CD4-positive, alpha-beta T cell (primary cell): Measurements from ENCODE around the gene TNFRSF18. TPM values are rescaled to one million over a fixed set of nuclear protein-coding genes. Genes with fewer than 3 reads are reported as not detected.

ENCODE experiments used
- ATAC-seq: fragments of 200-7000 bp; cut with Tn5 transposase; one replicate; pipeline ENCODE4 v1.10.0; 2022; ENCODE audit warnings: mild to moderate bottlenecking; ENCODE audit not compliant: poor library complexity
- CTCF ChIA-PET: fragments of 350-600 bp; sonication (Branson Sonifier 250); formaldehyde crosslinking; loops from one replicate; lab custom pipeline; 2021; ENCODE audit warnings: antibody characterized with exemption, inconsistent platforms; lab: Charles Lee
- POLR2A ChIA-PET: fragments of 350-600 bp; sonication (Branson Sonifier 250); formaldehyde crosslinking; loops from one replicate; lab custom pipeline; 2021; ENCODE audit warnings: antibody characterized with exemption, inconsistent platforms; lab: Charles Lee
- DNase-seq, 14 experiments: peaks; one replicate each; pipeline ENCODE4 v3.0.0-alpha.2; 2013 to 2020; ENCODE audit warnings: mixed read lengths in 2 of 14
- H3K27ac ChIP-seq, 2 donors: one replicate each; pipeline versions ENCODE4 v1.5.1 to v1.7.0; 2013; ENCODE audit warnings: low read length in 2 of 2, low read depth in 1 of 2, mild to moderate bottlenecking in 1 of 2
- H3K27me3 ChIP-seq, 2 experiments: 1 replicate in 1 of 2; 2 replicates in 1 of 2; pipeline versions ENCODE4 v1.6.1 to v1.7.0; 2013; ENCODE audit warnings: low read length in 2 of 2, control low read depth in 1 of 2, mild to moderate bottlenecking in 1 of 2, moderate library complexity in 1 of 2; ENCODE audit not compliant: insufficient read depth in 2 of 2, control insufficient read depth in 1 of 2
- H3K36me3 ChIP-seq: one replicate; pipeline ENCODE4 v1.6.1; 2013; ENCODE audit warnings: low read length, control low read depth; ENCODE audit not compliant: insufficient read depth
- H3K4me1 ChIP-seq: one replicate; pipeline ENCODE4 v1.6.1; 2013; ENCODE audit warnings: low read length, control low read depth; ENCODE audit not compliant: insufficient read depth
- H3K4me3 ChIP-seq: one replicate; pipeline ENCODE4 v1.5.1; 2013; ENCODE audit warnings: mild to moderate bottlenecking, low read length, moderate library complexity
- H3K9me3 ChIP-seq, 2 experiments: 1 replicate in 1 of 2; 2 replicates in 1 of 2; pipeline versions ENCODE4 v1.6.1 to v1.7.0; 2013; ENCODE audit warnings: low read length in 2 of 2, mild to moderate bottlenecking in 2 of 2, control low read depth in 1 of 2, moderate library complexity in 1 of 2; ENCODE audit not compliant: control insufficient read depth in 1 of 2, insufficient read depth in 1 of 2
- H3K27ac Mint-ChIP-seq: one replicate; pipeline ENCODE4 v1.8.0; 2020; ENCODE audit warnings: mixed read lengths
- H3K27me3 Mint-ChIP-seq: one replicate; pipeline ENCODE4 v1.8.0; 2021; ENCODE audit warnings: mixed read lengths
- H3K36me3 Mint-ChIP-seq: one replicate; pipeline ENCODE4 v1.8.0; 2021; ENCODE audit warnings: low read depth, mixed read lengths
- H3K4me1 Mint-ChIP-seq: one replicate; pipeline ENCODE4 v1.8.0; 2021; ENCODE audit warnings: low read depth, mixed read lengths
- H3K4me3 Mint-ChIP-seq: one replicate; pipeline ENCODE4 v1.8.0; 2020; ENCODE audit warnings: mild to moderate bottlenecking, mixed read lengths
- H3K9me3 Mint-ChIP-seq: one replicate; pipeline ENCODE4 v1.8.0; 2020; ENCODE audit warnings: mixed read lengths
- CTCF ChIP-seq: fragments of 200-600 bp; IDR thresholded peaks from one replicate; pipeline ENCODE4 v1.8.0; 2022; ENCODE audit warnings: antibody characterized with exemption, mild to moderate bottlenecking
- intact Hi-C, 2 experiments: fragments of 100-400 bp; cut with DNase I in 1 of 2; cut with micrococcal nuclease in 1 of 2; formaldehyde crosslinking; loops; one replicate each; pipeline versions ENCODE4 v1.15.1 to v1.9.0; 2023 to 2025; cut with DNase I, micrococcal nuclease
- total RNA-seq, 174 experiments: library from RNA in 2 of 174; stranded (reverse) in 2 of 174; gene quantifications; one replicate each; pipeline ENCODE4 v1.2.3 and lab custom pipeline; 2021 to 2026

Gene TNFRSF18
- total RNA-seq, 2 experiments from 2014 or later = 14.8 to 17.8 TPM

- intact Hi-C loops = loop anchor here in 1 of 2 experiments (5.0 kb wide), 1 partner anchor 137 kb away; the partner anchor contains the start of gene C1orf159
- no peak for TF ChIP-seq CTCF
- ChIA-PET POLR2A (no interaction called here), CTCF (no interaction called here)
- no peak for ATAC-seq
- no peak for DNase-seq
- no peaks in the 10 kb centered on the region for H3K9me3 ChIP-seq
- no peaks in the 10 kb centered on the region for H3K4me1 Mint-ChIP-seq
- no peak overlapping the region for H3K27ac Mint-ChIP-seq
- no peak overlapping the region for H3K27ac ChIP-seq
- H3K36me3 ChIP-seq = peaks cover 43% of the 10 kb centered on the region
- no peaks in the 10 kb centered on the region for H3K27me3 ChIP-seq
- H3K9me3 Mint-ChIP-seq = no peaks in the 10 kb centered on the region
- peaks cover 18% of the 10 kb centered on the region for H3K4me1 ChIP-seq
- H3K27me3 Mint-ChIP-seq = no peaks in the 10 kb centered on the region
- peaks cover 39% of the 10 kb centered on the region for H3K36me3 Mint-ChIP-seq
- H3K4me3 ChIP-seq = no peak overlapping the region
- H3K4me3 Mint-ChIP-seq = no peak overlapping the region
Observed at GRCh38 chr1:1254667-1254998, 48.2 kb upstream of the TNFRSF18 start.

GRCh38 chr1:1253972-1254666, 47.7 kb upstream of the TNFRSF18 start:
- ChIA-PET CTCF (no interaction called here), POLR2A (no interaction called here)
- no peak overlapping the region for H3K27ac ChIP-seq
- H3K27me3 ChIP-seq = no peaks in the 10 kb centered on the region
- Mint-ChIP-seq H3K27me3 (no peaks in the 10 kb centered on the region), H3K4me1 (no peaks in the 10 kb centered on the region), H3K9me3 (no peaks in the 10 kb centered on the region), H3K27ac (no peak overlapping the region), H3K36me3 (peaks cover 34% of the 10 kb centered on the region), H3K4me3 (no peak overlapping the region)
- peaks cover 19% of the 10 kb centered on the region for H3K4me1 ChIP-seq
- intact Hi-C loops = loop anchor here in 1 of 2 experiments (5.0 kb wide), 1 partner anchor 137 kb away; the partner anchor contains the start of gene C1orf159
- no peak for TF ChIP-seq CTCF
- H3K4me3 ChIP-seq = no peak overlapping the region
- DNase-seq (no peak), ATAC-seq (no peak)
- H3K36me3 ChIP-seq = peaks cover 41% of the 10 kb centered on the region
- H3K9me3 ChIP-seq = no peaks in the 10 kb centered on the region

- no peak for TF ChIP-seq CTCF
- H3K27ac Mint-ChIP-seq = no peak overlapping the region
- ATAC-seq (no peak), DNase-seq (no peak)
- H3K4me1 Mint-ChIP-seq = no peaks in the 10 kb centered on the region
- intact Hi-C loops = loop anchor here in 1 of 2 experiments (5.0 kb wide), 1 partner anchor 136 kb away; the partner anchor contains the start of gene C1orf159
- H3K27me3 ChIP-seq = no peaks in the 10 kb centered on the region
- H3K4me3 ChIP-seq = no peak overlapping the region
- no peak overlapping the region for H3K27ac ChIP-seq
- H3K36me3 Mint-ChIP-seq = peaks cover 33% of the 10 kb centered on the region
- CTCF ChIA-PET = no interaction called here
- POLR2A ChIA-PET = no interaction called here
- H3K9me3 Mint-ChIP-seq = no peaks in the 10 kb centered on the region
- H3K4me3 Mint-ChIP-seq = no peak overlapping the region
- peaks cover 39% of the 10 kb centered on the region for H3K36me3 ChIP-seq
- no peaks in the 10 kb centered on the region for H3K27me3 Mint-ChIP-seq
- peaks cover 19% of the 10 kb centered on the region for H3K4me1 ChIP-seq
- no peaks in the 10 kb centered on the region for H3K9me3 ChIP-seq
Observed at GRCh38 chr1:1253314-1253713, 46.9 kb upstream of the TNFRSF18 start.
